ENCODE data around the gene ADRA2B. TPM values are rescaled to one million over a fixed set of nuclear protein-coding genes. Genes with fewer than 3 reads are reported as not detected.
"Not testable (repeated sequence)": the region's sequence is repeated elsewhere in the genome, so short reads cannot be mapped to it uniquely, and the experiment has no call there.

ADRA2B gene
- total RNA-seq (1.0 TPM), polyA plus RNA-seq (not detected)

- H3K27ac Mint-ChIP-seq = peak within 1 kb of the TSS in 2 of 3 donors; percentile 38 to 42
- DNase-seq (peak; percentile 58 to 81 (median 73)), ATAC-seq (ENCODE audit: low read depth in 2 of 2) (peak; percentile 56 to 60)
- Histone ChIP-seq H3K27me3 (ENCODE audit: control insufficient read depth, insufficient read depth, low read length) (no peaks in the 10 kb centered on the region), H3K36me3 (ENCODE audit: control insufficient read depth, insufficient read depth, low read length) (no peaks in the 10 kb centered on the region), H3K4me3 (ENCODE audit: low read depth, low read length) (peak within 1 kb of the TSS; percentile 41), H3K4me1 (ENCODE audit: control insufficient read depth, insufficient read depth, low read length, poor library complexity, severe bottlenecking) (peaks cover 13% of the 10 kb centered on the region), H3K27ac (ENCODE audit: insufficient read depth, low read length, poor library complexity, severe bottlenecking) (no peak within 1 kb of the TSS), H3K9me3 (ENCODE audit: control insufficient read depth in 2 of 2, low read length in 2 of 2) (no peaks in the 10 kb centered on the region)
- H3K36me3 Mint-ChIP-seq = no peaks in the 10 kb centered on the region
- peaks cover 45% of the 10 kb centered on the region for H3K27me3 Mint-ChIP-seq
- peaks cover 0 to 1% (median 0%) of the 10 kb centered on the region in 7 donors for H3K9me3 Mint-ChIP-seq
- H3K4me1 Mint-ChIP-seq = peaks cover 0 to 19% (median 8%) of the 10 kb centered on the region in 4 donors
- peak within 1 kb of the TSS; percentile 78 to 90 (median 86) for H3K4me3 Mint-ChIP-seq
These were observed at the start of gene ADRA2B for GRCh38 chr2:96116424-96116878. Gene ADRA2B (minus strand): TSS chr2:96116571. CDS start chr2:96116149, 422 bp downstream.

- DNase-seq (peak in 2 of 3 donors; percentile 63 to 93), ATAC-seq (ENCODE audit: low read depth in 2 of 2) (peak; percentile 87)
- peak overlapping the region; percentile 41 for H3K4me3 ChIP-seq (ENCODE audit: low read depth, low read length)
- Mint-ChIP-seq H3K36me3 (no peaks in the 10 kb centered on the region), H3K4me1 (peaks cover 17 to 62% (median 43%) of the 10 kb centered on the region in 4 donors), H3K9me3 (peaks cover 0 to 2% (median 0%) of the 10 kb centered on the region in 7 donors), H3K27me3 (no peaks in the 10 kb centered on the region), H3K27ac (peak overlapping the region; percentile 97 to 99 (median 98)), H3K4me3 (peak overlapping the region; percentile 65 to 82 (median 78))
- H3K4me1 ChIP-seq (ENCODE audit: control insufficient read depth, insufficient read depth, low read length, poor library complexity, severe bottlenecking) = peaks cover 39% of the 10 kb centered on the region
- H3K36me3 ChIP-seq (ENCODE audit: control insufficient read depth, insufficient read depth, low read length) = no peaks in the 10 kb centered on the region
- H3K27ac ChIP-seq (ENCODE audit: insufficient read depth, low read length, poor library complexity, severe bottlenecking) = peak overlapping the region; percentile 87
- no peaks in the 10 kb centered on the region for H3K9me3 ChIP-seq (ENCODE audit: control insufficient read depth in 2 of 2, low read length in 2 of 2)
- no peaks in the 10 kb centered on the region for H3K27me3 ChIP-seq (ENCODE audit: control insufficient read depth, insufficient read depth, low read length)
These were observed 48.3 kb upstream of the ADRA2B start for GRCh38 chr2:96164459-96165184.

- Mint-ChIP-seq H3K27me3 (no peaks in the 10 kb centered on the region), H3K9me3 (no peaks in the 10 kb centered on the region), H3K4me1 (peaks cover 22 to 62% (median 50%) of the 10 kb centered on the region in 4 donors), H3K27ac (peak overlapping the region; percentile 97 to 99 (median 98)), H3K36me3 (no peaks in the 10 kb centered on the region), H3K4me3 (peak overlapping the region; percentile 64 to 80 (median 70))
- Histone ChIP-seq H3K9me3 (ENCODE audit: control insufficient read depth in 2 of 2, low read length in 2 of 2) (no peaks in the 10 kb centered on the region), H3K27ac (ENCODE audit: insufficient read depth, low read length, poor library complexity, severe bottlenecking) (peak overlapping the region; percentile 87), H3K36me3 (ENCODE audit: control insufficient read depth, insufficient read depth, low read length) (no peaks in the 10 kb centered on the region), H3K27me3 (ENCODE audit: control insufficient read depth, insufficient read depth, low read length) (no peaks in the 10 kb centered on the region), H3K4me1 (ENCODE audit: control insufficient read depth, insufficient read depth, low read length, poor library complexity, severe bottlenecking) (peaks cover 46% of the 10 kb centered on the region), H3K4me3 (ENCODE audit: low read depth, low read length) (peak overlapping the region; percentile 41)
- peak; percentile 40 to 86 (median 78) for DNase-seq
- ATAC-seq (ENCODE audit: low read depth in 2 of 2) = peak; percentile 60 to 68
These were observed 47.5 kb upstream of the ADRA2B start for GRCh38 chr2:96163768-96164429.

DNA sequence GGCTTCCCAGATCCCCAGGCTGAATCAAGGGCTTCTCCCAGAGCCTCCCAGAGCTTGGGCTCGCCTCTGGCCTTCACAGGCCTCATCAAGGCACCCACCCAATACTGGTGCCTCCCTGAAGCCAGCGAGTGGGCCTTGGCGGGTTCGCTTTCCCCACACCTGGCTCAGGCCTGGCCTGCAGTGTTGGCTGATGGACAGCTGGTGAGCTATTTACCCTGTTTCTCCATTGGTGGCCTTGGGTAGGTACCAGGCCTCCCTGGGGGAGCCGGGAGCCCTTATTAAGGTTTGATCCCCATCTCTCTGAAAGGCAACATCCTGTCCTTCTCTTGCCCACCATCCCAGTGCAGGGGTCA is 47.0 kb upstream of the ADRA2B start:
- Histone ChIP-seq H3K4me1 (ENCODE audit: control insufficient read depth, insufficient read depth, low read length, poor library complexity, severe bottlenecking) (peaks cover 51% of the 10 kb centered on the region), H3K36me3 (ENCODE audit: control insufficient read depth, insufficient read depth, low read length) (no peaks in the 10 kb centered on the region), H3K4me3 (ENCODE audit: low read depth, low read length) (no peak overlapping the region), H3K9me3 (ENCODE audit: control insufficient read depth in 2 of 2, low read length in 2 of 2) (no peaks in the 10 kb centered on the region), H3K27ac (ENCODE audit: insufficient read depth, low read length, poor library complexity, severe bottlenecking) (peak overlapping the region; percentile 87), H3K27me3 (ENCODE audit: control insufficient read depth, insufficient read depth, low read length) (no peaks in the 10 kb centered on the region)
- ATAC-seq (ENCODE audit: low read depth in 2 of 2) (no peak), DNase-seq (no peak)
- Mint-ChIP-seq H3K4me3 (peak overlapping the region; percentile 64 to 80 (median 70)), H3K36me3 (no peaks in the 10 kb centered on the region), H3K4me1 (peaks cover 22 to 67% (median 51%) of the 10 kb centered on the region in 4 donors), H3K27ac (peak overlapping the region; percentile 97 to 99 (median 98)), H3K27me3 (no peaks in the 10 kb centered on the region), H3K9me3 (no peaks in the 10 kb centered on the region)

GRCh38 chr2:96161898-96162297 is 45.5 kb upstream of the ADRA2B start:
- H3K36me3 ChIP-seq (ENCODE audit: control insufficient read depth, insufficient read depth, low read length) = no peaks in the 10 kb centered on the region
- H3K4me1 Mint-ChIP-seq = peaks cover 15 to 75% (median 54%) of the 10 kb centered on the region in 4 donors
- H3K4me1 ChIP-seq (ENCODE audit: control insufficient read depth, insufficient read depth, low read length, poor library complexity, severe bottlenecking) = peaks cover 66% of the 10 kb centered on the region
- DNase-seq = no peak
- no peaks in the 10 kb centered on the region for H3K27me3 Mint-ChIP-seq
- peak overlapping the region in 2 of 4 donors; percentile 65 to 67 for H3K4me3 Mint-ChIP-seq
- H3K9me3 Mint-ChIP-seq = no peaks in the 10 kb centered on the region
- H3K4me3 ChIP-seq (ENCODE audit: low read depth, low read length) = no peak overlapping the region
- peak overlapping the region; percentile 94 to 98 (median 97) for H3K27ac Mint-ChIP-seq
- peak overlapping the region; percentile 87 for H3K27ac ChIP-seq (ENCODE audit: insufficient read depth, low read length, poor library complexity, severe bottlenecking)
- ATAC-seq (ENCODE audit: low read depth in 2 of 2) = no peak
- no peaks in the 10 kb centered on the region for H3K9me3 ChIP-seq (ENCODE audit: control insufficient read depth in 2 of 2, low read length in 2 of 2)
- H3K36me3 Mint-ChIP-seq = no peaks in the 10 kb centered on the region
- H3K27me3 ChIP-seq (ENCODE audit: control insufficient read depth, insufficient read depth, low read length) = no peaks in the 10 kb centered on the region

DNA sequence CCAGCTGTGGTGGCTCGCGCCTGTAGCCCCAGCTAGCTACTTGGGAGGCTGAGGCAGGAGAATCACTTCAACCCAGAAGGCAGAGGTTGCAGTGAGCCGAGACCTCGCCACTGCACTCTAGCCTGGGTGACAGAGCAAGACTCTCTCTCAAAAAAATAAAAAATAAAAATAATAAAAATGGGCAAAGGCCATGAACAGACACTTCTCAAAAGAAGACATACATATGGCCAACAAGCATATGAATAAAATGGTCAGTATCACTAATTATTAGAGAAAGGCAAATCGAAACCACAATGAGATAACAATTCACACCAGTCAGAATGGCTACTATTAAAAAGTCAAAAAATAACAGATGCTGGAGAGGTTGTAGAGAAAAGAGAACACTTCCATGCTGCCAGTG is 44.0 kb upstream of the ADRA2B start:
- H3K4me3 ChIP-seq (ENCODE audit: low read depth, low read length); H3K36me3 Mint-ChIP-seq; H3K36me3 ChIP-seq (ENCODE audit: control insufficient read depth, insufficient read depth, low read length); H3K27me3 Mint-ChIP-seq; H3K27ac ChIP-seq (ENCODE audit: insufficient read depth, low read length, poor library complexity, severe bottlenecking); H3K27me3 ChIP-seq (ENCODE audit: control insufficient read depth, insufficient read depth, low read length); H3K9me3 ChIP-seq (ENCODE audit: control insufficient read depth in 2 of 2, low read length in 2 of 2); DNase-seq; ATAC-seq (ENCODE audit: low read depth in 2 of 2); H3K9me3 Mint-ChIP-seq: not testable (repeated sequence)
- peak overlapping the region in 1 of 4 donors; percentile 15 for H3K4me3 Mint-ChIP-seq
- peaks cover 15 to 89% (median 63%) of the 10 kb centered on the region in 4 donors for H3K4me1 Mint-ChIP-seq
- H3K4me1 ChIP-seq (ENCODE audit: control insufficient read depth, insufficient read depth, low read length, poor library complexity, severe bottlenecking) = peaks cover 75% of the 10 kb centered on the region
- peak overlapping the region in 2 of 3 donors; percentile 85 to 96 for H3K27ac Mint-ChIP-seq

- Mint-ChIP-seq H3K36me3 (no peaks in the 10 kb centered on the region), H3K27me3 (no peaks in the 10 kb centered on the region), H3K27ac (peak overlapping the region; percentile 93 to 96 (median 96)), H3K4me1 (peaks cover 9 to 80% (median 56%) of the 10 kb centered on the region in 4 donors), H3K9me3 (no peaks in the 10 kb centered on the region), H3K4me3 (peak overlapping the region; percentile 66 to 81 (median 70))
- DNase-seq (peak in 2 of 3 donors; percentile 53 to 92), ATAC-seq (ENCODE audit: low read depth in 2 of 2) (peak; percentile 59 to 62)
- H3K27ac ChIP-seq (ENCODE audit: insufficient read depth, low read length, poor library complexity, severe bottlenecking) = peak overlapping the region; percentile 62
- no peaks in the 10 kb centered on the region for H3K36me3 ChIP-seq (ENCODE audit: control insufficient read depth, insufficient read depth, low read length)
- H3K4me1 ChIP-seq (ENCODE audit: control insufficient read depth, insufficient read depth, low read length, poor library complexity, severe bottlenecking) = peaks cover 66% of the 10 kb centered on the region
- H3K9me3 ChIP-seq (ENCODE audit: control insufficient read depth in 2 of 2, low read length in 2 of 2) = no peaks in the 10 kb centered on the region
- peak overlapping the region; percentile 13 for H3K4me3 ChIP-seq (ENCODE audit: low read depth, low read length)
- no peaks in the 10 kb centered on the region for H3K27me3 ChIP-seq (ENCODE audit: control insufficient read depth, insufficient read depth, low read length)
These were observed 42.9 kb upstream of the ADRA2B start for GRCh38 chr2:96159084-96159830.
